Panc1 (cell line): ENCODE measurements around the gene NRROS. TPM values are rescaled to one million over a fixed set of nuclear protein-coding genes. Genes with fewer than 3 reads are reported as not detected.
A peak's percentile ranks its signal among the peaks of the same experiment; 100 is the strongest.

Source experiments
- ATAC-seq: fragments of 200-7000 bp; cut with Tn5 transposase; 2 replicates; pipeline ENCODE4 v1.9.1; 2020; ENCODE audit warnings: mild to moderate bottlenecking, moderate library complexity
- BruUV-seq: library from RNA; stranded (reverse); fragments of 400-500 nt; replicated peaks from 2 replicates; lab custom pipeline; 2021; lab: Mats Ljungman, UMichigan
- CTCF ChIA-PET: fragments of 300-600 bp; sonication (Branson Sonifier 250); formaldehyde crosslinking; loops from one replicate; lab custom pipeline; 2022; ENCODE audit warnings: antibody characterized with exemption; lab: Charles Lee
- POLR2A ChIA-PET: fragments of 300-600 bp; sonication (Branson Sonifier 250); formaldehyde crosslinking; loops from one replicate; lab custom pipeline; 2022; ENCODE audit warnings: antibody characterized with exemption; lab: Charles Lee
- DNase-seq: peaks from one replicate; pipeline ENCODE4 v3.0.0-alpha.2; 2010; ENCODE audit warnings: low read depth, low spot score
- H3K27ac ChIP-seq: 2 replicates; pipeline ENCODE4 v1.5.1; 2011; ENCODE audit warnings: mild to moderate bottlenecking, low read length, inconsistent platforms
- H3K27me3 ChIP-seq: fragments of 200-500 bp; sonication (Bioruptor generic); 2 replicates; pipeline ENCODE4 v1.6.0; 2014; ENCODE audit warnings: low read length, inconsistent platforms; ENCODE audit not compliant: control insufficient read depth, insufficient read depth
- H3K36me3 ChIP-seq: fragments of 200-500 bp; sonication (Bioruptor generic); 2 replicates; pipeline ENCODE4 v1.5.1; 2014; ENCODE audit warnings: inconsistent platforms, mild to moderate bottlenecking, low read length, moderate library complexity; ENCODE audit not compliant: control insufficient read depth, insufficient read depth
- H3K4me1 ChIP-seq: 2 replicates; pipeline ENCODE4 v1.5.1; 2011; ENCODE audit warnings: inconsistent platforms, mild to moderate bottlenecking, low read length, moderate library complexity; ENCODE audit not compliant: control insufficient read depth, insufficient read depth
- H3K4me3 ChIP-seq, 2 experiments: 2 replicates each; pipeline ENCODE4 v1.5.1; 2011 to 2012; ENCODE audit warnings: low read depth in 2 of 2, low read length in 2 of 2, mild to moderate bottlenecking in 2 of 2, inconsistent platforms in 1 of 2, moderate library complexity in 1 of 2
- H3K9me3 ChIP-seq: fragments of 200-500 bp; sonication (Bioruptor generic); 2 replicates; pipeline ENCODE4 v1.5.1; 2014; ENCODE audit warnings: low read depth, mild to moderate bottlenecking, inconsistent platforms, low read length, moderate library complexity; ENCODE audit not compliant: control insufficient read depth, insufficient read depth
- CTCF ChIP-seq: fragments of 450-650 bp; IDR thresholded peaks from 2 replicates; pipeline ENCODE4 v1.5.1; 2017; ENCODE audit warnings: mild to moderate bottlenecking
- POLR2AphosphoS5 ChIP-seq: IDR thresholded peaks from 2 replicates; pipeline ENCODE4 v1.6.1; 2012; ENCODE audit warnings: mild to moderate bottlenecking, low read depth, low read length, moderate library complexity
- REST ChIP-seq, 2 experiments: IDR thresholded peaks; 2 replicates each; pipeline ENCODE4 v1.6.1; 2011 to 2012; ENCODE audit warnings: low read depth in 2 of 2, control low read depth in 1 of 2, low read length in 1 of 2, mild to moderate bottlenecking in 1 of 2, moderate library complexity in 1 of 2; ENCODE audit not compliant: insufficient read depth in 1 of 2
- SIN3A ChIP-seq: IDR thresholded peaks from 2 replicates; pipeline ENCODE4 v1.6.1; 2012; ENCODE audit warnings: low read depth, mild to moderate bottlenecking, low read length, moderate library complexity, borderline replicate concordance; ENCODE audit not compliant: insufficient read depth
- TCF7L2 ChIP-seq: IDR thresholded peaks from 2 replicates; pipeline ENCODE4 v1.6.1; 2011; ENCODE audit warnings: mild to moderate bottlenecking, low read depth, low read length, inconsistent platforms
- in situ Hi-C: cut with HindIII; loops from 2 replicates; pipeline ENCODE4 v1.10.0; 2016; ENCODE audit warnings: low sequenced_read_pairs, low pct_unique_long_range_greater_than_20kb
- intact Hi-C: fragments of 100-400 bp; cut with micrococcal nuclease; formaldehyde crosslinking; loops from one replicate; pipeline ENCODE4 v1.10.0; 2022; ENCODE audit not compliant: unreplicated experiment
- total RNA-seq: library from RNA; stranded (reverse); gene quantifications from one replicate; pipeline ENCODE4 v1.2.1, GENCODE V29; 2021; ENCODE audit not compliant: unreplicated experiment

NRROS gene
- total RNA-seq, 1 experiment from 2014 or later = 8.8 TPM

- CTCF ChIA-PET = interaction anchor here (0.5 to 1.2 kb wide), 3 partner anchors 24 to 333 kb away, joined by 3 to 6 read pairs (median 5); no protein-coding TSS in a partner anchor
These were observed 30.8 kb upstream of the NRROS start for GRCh38 chr3:196608693-196609092.

GRCh38 chr3:196609343-196609775 is 30.1 kb upstream of the NRROS start:
- Histone ChIP-seq H3K4me3 (no peak overlapping the region), H3K27ac (peak overlapping the region; percentile 58; the same call in 1 of the 2 replicates), H3K36me3 (no peaks in the 10 kb centered on the region), H3K4me1 (peaks cover 12% of the 10 kb centered on the region), H3K9me3 (peaks cover 4% of the 10 kb centered on the region; the same call in 1 of the 2 replicates), H3K27me3 (no peaks in the 10 kb centered on the region)
- TF ChIP-seq CTCF (peak; percentile 94), REST (IDR thresholded peaks at IDR 0.05; ENCODE audit: insufficient read depth in 1 of 2, low read depth in 2 of 2, low read length in 1 of 2) (no peak), TCF7L2 (no peak), SIN3A (no peak), POLR2AphosphoS5 (no peak)
- ChIA-PET CTCF (interaction anchor here (0.5 to 1.2 kb wide), 8 partner anchors 13 to 332 kb away, joined by 3 to 10 read pairs (median 5); no protein-coding TSS in a partner anchor), POLR2A (interaction anchor here (0.5 kb wide), 1 partner anchor 35 kb away, joined by 7 read pairs; no protein-coding TSS in a partner anchor)
- BruUV-seq = no TSS peak
- ATAC-seq (peak; percentile 94), DNase-seq (peak; percentile 22)
- intact Hi-C loops = loop anchor here (1.0 kb wide), 1 partner anchor 76 kb away; no protein-coding TSS in a partner anchor
- in situ Hi-C loops = no loop called here

More at GRCh38 chr3:196608693-196609092, 30.8 kb upstream of the NRROS start:
- intact Hi-C loops (loop anchor here (1.0 kb wide), 1 partner anchor 77 kb away; no protein-coding TSS in a partner anchor), in situ Hi-C loops (no loop called here)
- DNase-seq = no peak
- POLR2A ChIA-PET = interaction anchor here (0.6 kb wide), 1 partner anchor 255 kb away, joined by 3 read pairs; no protein-coding TSS in a partner anchor
- no peaks in the 10 kb centered on the region for H3K36me3 ChIP-seq
- peaks cover 15% of the 10 kb centered on the region for H3K4me1 ChIP-seq
- no peak for ATAC-seq
- H3K4me3 ChIP-seq = no peak overlapping the region
- TF ChIP-seq REST (IDR thresholded peaks at IDR 0.05; ENCODE audit: insufficient read depth in 1 of 2, low read depth in 2 of 2, low read length in 1 of 2) = no peak
- no peak for TF ChIP-seq POLR2AphosphoS5
- no peak for TF ChIP-seq CTCF
- TF ChIP-seq TCF7L2 = no peak
- TF ChIP-seq SIN3A = no peak
- no peaks in the 10 kb centered on the region for H3K27me3 ChIP-seq
- H3K27ac ChIP-seq = no peak overlapping the region
- peaks cover 4% of the 10 kb centered on the region; the same call in 1 of the 2 replicates for H3K9me3 ChIP-seq
- BruUV-seq = no TSS peak
